ENCODE results near the gene PCSK4. TPM values are rescaled to one million over a fixed set of nuclear protein-coding genes. Genes with fewer than 3 reads are reported as not detected.

PCSK4 gene
- total RNA-seq, 1 donor from 2014 or later, result 12.4 TPM

DNA sequence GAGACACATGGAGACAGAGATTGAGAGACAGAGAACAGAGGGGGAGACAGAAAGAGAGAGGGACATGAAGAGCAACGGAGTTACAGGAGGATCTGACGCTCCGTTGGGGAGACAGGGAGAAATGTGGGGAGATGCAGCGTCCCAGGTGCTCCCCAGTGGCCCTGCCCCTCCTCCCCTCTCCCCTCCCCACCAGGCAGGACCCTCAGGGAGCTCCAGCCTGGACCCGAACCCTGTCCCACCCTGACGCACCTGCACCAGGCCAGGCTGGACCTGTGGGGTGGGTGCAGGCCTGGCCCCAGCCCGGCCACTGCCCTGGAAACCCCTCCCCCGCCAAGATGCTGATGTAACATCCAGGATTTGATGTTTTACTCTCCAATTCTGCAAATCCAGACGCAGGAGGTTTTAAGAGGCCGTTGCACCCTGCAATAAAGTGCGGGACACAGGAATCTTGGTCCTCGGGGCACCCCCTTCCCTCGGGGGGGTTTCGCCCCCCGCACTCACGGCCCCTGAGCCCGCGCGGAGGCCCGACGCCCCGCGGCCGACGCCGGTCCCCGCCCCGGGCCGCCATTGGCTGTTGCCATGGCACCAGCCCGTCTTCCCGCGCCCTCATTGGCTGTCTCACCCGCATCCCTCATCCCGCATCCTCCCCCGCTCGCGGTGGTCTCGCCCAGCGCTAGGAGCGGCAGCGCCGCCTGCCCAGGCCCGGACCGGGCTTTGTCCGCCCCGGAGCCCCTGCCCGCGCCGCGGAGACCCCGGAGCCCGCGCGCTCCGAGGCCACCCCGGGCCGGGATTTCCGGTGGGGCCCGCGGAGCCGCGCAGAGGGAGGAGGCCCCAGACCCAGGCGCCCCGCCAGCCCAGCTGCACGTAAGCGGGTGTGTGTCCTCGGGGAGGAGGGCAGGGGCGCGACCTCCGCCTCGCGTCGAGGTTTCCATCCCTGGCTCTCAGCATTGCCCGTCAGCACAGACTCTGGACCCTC lies 40.4 kb downstream of the PCSK4 start, which contains the start of gene APC2:
Gene APC2, plus strand, starts transcription at position 655 of the 976 bp plus-strand sequence. CDS start 2,881 bp downstream, outside the sequence.
- H3K9me3 Mint-ChIP-seq, result no peaks in the 10 kb centered on the region
- H3K4me3 Mint-ChIP-seq, result peak within 1 kb of the TSS; percentile 69
- peaks cover 60% of the 10 kb centered on the region for H3K27me3 Mint-ChIP-seq
- no peak for TF ChIP-seq CTCF (conservative IDR thresholded peaks at IDR 0.05)
- peaks cover 15% of the 10 kb centered on the region for H3K4me1 Mint-ChIP-seq (ENCODE audit: unreplicated experiment)
- DNase-seq (ENCODE audit: extremely low spot score, unreplicated experiment), result no peak
- peak within 1 kb of the TSS; percentile 16 for H3K27ac Mint-ChIP-seq
- no peaks in the 10 kb centered on the region for H3K36me3 Mint-ChIP-seq

DNA sequence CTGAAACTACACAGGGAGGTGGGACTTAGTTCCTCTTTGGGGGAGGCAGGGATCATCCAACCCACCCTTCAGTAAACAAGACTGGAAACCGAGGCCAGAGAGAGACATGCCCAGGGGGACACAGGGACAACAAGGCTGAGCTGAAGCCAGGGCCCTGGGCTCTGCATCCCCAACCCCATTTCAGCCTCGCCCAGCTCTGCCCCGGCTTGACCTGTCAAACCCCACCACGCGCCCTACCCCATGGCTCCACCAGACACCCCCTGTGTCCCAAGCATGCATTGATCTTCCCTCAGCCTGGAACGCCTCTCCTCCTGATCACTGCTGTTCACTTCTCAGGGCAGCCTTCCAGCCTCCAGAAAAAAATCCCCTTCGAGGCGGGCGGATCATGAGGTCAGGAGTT lies 42.2 kb downstream of the PCSK4 start:
- Mint-ChIP-seq H3K27ac (no peak overlapping the region), H3K27me3 (peaks cover 54% of the 10 kb centered on the region), H3K9me3 (no peaks in the 10 kb centered on the region), H3K4me3 (peak overlapping the region; percentile 52), H3K36me3 (no peaks in the 10 kb centered on the region), H3K4me1 (ENCODE audit: unreplicated experiment) (peaks cover 10% of the 10 kb centered on the region)
- TF ChIP-seq CTCF (conservative IDR thresholded peaks at IDR 0.05), result no peak
- DNase-seq (ENCODE audit: extremely low spot score, unreplicated experiment), result no peak

DNA sequence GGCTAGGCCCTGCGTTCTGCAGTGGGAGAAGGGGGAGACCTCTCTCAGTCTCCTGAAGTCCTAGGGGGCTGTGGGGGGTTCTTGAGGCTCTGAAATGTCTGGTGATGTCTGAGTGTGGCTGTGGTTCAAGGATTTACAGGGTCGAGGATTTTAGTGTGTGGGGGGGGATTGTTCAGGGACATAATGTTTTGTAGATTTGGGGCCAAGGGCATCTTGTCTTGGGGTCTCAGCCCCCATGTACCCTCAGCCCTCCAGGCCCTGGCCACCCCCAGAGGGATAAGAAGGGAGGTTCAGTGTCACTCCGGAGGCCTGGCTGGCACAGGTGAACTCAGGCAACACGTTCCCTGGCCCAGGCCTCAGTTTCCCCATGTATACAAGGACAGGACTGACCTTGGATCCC lies 42.6 kb downstream of the PCSK4 start:
- no peaks in the 10 kb centered on the region for H3K9me3 Mint-ChIP-seq
- peaks cover 49% of the 10 kb centered on the region for H3K27me3 Mint-ChIP-seq
- peak overlapping the region; percentile 48 for H3K4me3 Mint-ChIP-seq
- peaks cover 3% of the 10 kb centered on the region for H3K36me3 Mint-ChIP-seq
- H3K27ac Mint-ChIP-seq, result no peak overlapping the region
- DNase-seq (ENCODE audit: extremely low spot score, unreplicated experiment), result no peak
- peaks cover 14% of the 10 kb centered on the region for H3K4me1 Mint-ChIP-seq (ENCODE audit: unreplicated experiment)
- TF ChIP-seq CTCF (conservative IDR thresholded peaks at IDR 0.05), result no peak

DNA sequence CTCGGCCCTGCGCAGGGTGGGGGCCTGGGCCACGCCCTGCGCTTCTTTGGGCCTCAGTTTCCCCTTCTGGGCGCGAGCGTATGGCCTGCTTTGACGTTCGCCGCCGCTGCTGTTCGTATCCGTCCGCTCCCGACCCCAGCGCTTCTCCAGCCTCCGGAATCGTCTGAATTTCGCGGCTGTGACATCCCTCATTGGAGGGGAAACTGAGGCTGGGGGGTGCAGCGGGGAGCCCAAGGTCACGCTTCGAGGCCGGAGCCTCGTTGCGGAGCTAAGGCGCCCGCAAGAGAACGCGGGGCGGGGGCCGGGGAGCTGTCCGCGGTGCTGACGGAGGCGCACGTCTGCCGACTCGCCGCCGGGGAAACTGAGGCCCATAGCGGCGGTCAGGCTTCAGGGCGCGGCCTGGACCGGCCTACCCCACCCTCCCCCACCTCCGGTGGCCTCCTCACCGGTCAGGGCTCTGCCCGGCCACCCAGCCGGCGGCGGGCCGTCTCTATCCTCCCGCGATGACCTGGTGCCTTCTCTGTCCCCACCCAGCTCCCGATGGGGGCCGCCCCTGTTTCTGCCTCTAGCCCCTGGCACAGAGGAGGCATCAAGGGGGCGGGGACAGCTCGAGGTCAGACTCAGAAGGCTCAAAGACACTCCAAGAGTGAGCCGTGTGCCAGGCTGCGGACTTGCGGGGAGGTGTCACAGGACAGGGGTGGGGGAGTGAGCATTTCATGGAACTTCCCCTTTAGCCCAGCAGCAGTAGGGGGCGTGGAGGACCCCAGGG lies 43.3 kb downstream of the PCSK4 start:
- Mint-ChIP-seq H3K4me3 (peak overlapping the region; percentile 70), H3K27me3 (peaks cover 43% of the 10 kb centered on the region), H3K4me1 (ENCODE audit: unreplicated experiment) (peaks cover 15% of the 10 kb centered on the region), H3K27ac (no peak overlapping the region), H3K36me3 (peaks cover 5% of the 10 kb centered on the region), H3K9me3 (no peaks in the 10 kb centered on the region)
- DNase-seq (ENCODE audit: extremely low spot score, unreplicated experiment), result no peak
- TF ChIP-seq CTCF (conservative IDR thresholded peaks at IDR 0.05), result no peak

DNA sequence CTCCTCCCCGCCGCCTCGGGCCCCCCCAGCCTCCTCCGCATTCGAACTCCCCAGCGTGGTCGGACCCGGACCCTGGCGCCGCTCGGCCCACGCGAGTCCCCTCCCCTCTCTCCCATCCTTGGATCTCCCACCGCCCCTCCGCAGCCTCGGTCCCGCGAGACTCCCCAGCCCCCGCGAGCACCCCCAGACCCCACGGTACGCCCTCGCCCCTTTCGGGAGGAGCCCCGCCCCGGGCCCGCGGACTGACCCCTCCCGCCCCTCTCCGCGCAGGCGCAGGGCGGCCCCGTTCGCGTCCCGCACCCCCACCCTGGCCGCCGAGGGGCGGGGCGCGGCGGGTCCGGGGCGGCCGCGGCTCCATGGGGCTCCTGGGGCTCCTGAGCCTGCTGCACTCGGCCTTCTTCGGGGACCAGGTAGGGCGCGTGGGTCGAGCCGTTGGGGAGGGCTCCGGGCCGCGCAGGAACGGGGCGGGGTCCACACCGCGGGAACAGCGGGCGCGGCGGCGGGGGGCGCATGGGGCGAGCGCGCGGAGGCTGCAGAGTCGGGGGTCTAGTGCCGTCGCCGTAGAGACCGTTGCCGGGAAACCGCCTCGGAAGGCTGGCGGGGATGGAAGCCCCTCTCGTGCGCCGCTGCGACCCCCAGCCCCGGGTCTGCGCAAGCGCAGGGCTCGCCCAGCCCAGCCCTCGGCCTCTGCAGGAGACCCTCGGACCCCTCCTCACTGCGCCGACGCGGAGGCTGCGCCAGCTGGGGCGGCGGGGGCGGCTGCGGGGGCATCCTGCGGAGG lies 44.0 kb downstream of the PCSK4 start:
- Mint-ChIP-seq H3K9me3 (no peaks in the 10 kb centered on the region), H3K4me3 (no peak overlapping the region)
- no peak for TF ChIP-seq CTCF (conservative IDR thresholded peaks at IDR 0.05)

More for the DNA sequence above, 44.0 kb downstream of the PCSK4 start:
- Mint-ChIP-seq H3K27me3 (peaks cover 36% of the 10 kb centered on the region), H3K36me3 (peaks cover 5% of the 10 kb centered on the region), H3K4me1 (ENCODE audit: unreplicated experiment) (peaks cover 15% of the 10 kb centered on the region), H3K27ac (no peak overlapping the region)
- no peak for DNase-seq (ENCODE audit: extremely low spot score, unreplicated experiment)
